Glomerular visceral epithelial cell (primary cell): ENCODE results near the gene KIR3DL1.
"Not testable (repeated sequence)": the region's sequence is repeated elsewhere in the genome, so short reads cannot be mapped to it uniquely, and the experiment has no call there.

ENCODE experiments used
- DNase-seq: peaks from one replicate; pipeline ENCODE4 v3.0.0-alpha.2; 2016; ENCODE audit errors: extremely low spot score

KIR3DL1 gene

DNA sequence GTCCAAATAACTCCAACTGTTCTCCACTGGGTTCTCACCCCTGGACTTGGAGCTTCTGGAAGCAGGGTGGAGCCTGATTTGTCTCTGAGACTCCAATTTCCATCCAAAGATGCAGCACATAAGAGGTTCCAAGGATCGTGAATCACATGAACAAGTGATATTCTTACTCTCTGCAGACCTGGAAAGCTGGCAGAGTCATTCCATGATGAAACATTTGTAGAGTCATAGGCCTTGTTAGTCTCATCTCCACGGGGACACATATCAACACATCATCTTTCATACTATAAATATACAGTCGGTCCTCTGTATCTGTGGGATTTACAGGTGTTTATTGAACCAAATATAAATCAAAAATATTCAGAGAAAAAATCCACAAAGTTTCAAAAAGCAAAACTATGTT is 1.7 kb upstream of the KIR3DL1 start:
- DNase-seq, result not testable (repeated sequence)

DNA sequence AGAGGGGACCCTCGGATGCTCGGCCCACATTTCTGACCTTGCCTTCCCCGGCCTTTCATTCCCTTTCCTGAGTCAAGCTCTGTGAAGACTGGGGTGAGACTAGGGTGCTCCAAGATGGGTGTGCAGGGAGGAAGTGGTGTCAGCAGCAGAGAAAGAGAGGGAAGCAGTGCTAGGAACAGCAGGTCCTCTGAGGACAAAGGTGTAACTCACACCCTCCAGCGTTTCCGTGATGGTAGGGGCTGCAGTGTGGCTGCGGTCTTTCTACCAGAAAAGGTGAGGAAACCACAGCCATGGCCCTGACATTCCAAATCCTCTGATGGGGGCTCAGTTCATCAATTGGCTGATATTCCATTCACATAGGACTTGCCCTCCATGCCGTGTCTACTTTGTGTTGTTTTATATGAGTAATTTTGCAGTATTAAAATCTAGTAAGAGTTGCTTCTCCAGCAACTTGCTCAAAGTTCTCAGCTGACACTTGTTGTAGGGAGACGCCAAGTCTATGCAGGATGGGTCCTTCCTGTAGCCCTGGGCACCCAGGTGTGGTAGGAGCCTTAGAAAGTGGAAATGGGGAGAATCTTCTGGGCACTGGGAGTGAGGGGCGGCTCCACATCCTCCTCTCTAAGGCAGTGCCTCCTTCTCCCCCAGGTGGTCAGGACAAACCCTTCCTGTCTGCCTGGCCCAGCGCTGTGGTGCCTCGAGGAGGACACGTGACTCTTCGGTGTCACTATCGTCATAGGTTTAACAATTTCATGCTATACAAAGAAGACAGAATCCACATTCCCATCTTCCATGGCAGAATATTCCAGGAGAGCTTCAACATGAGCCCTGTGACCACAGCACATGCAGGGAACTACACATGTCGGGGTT is 1.6 kb downstream of the KIR3DL1 start:
- DNase-seq, result no peak

DNA sequence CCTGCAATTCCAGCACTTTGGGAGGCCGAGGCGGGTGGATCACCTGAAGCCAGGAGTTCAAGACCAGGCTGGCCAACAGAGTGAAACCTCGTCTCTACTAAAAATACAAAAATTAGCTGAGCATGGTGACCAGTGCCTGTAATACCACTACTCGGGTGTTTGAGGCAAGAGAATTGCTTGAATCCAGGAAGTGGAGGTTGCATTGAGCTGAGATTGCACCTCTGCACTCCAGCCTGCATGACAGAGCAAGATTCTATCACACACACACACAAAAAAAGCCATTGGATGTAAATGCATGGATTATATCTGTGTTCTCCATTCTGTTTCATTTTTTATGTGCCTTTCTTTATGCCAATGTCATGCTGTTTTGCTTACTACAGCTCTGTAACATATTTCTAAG is 8.1 kb downstream of the KIR3DL1 start:
- not testable (repeated sequence) for DNase-seq

DNA sequence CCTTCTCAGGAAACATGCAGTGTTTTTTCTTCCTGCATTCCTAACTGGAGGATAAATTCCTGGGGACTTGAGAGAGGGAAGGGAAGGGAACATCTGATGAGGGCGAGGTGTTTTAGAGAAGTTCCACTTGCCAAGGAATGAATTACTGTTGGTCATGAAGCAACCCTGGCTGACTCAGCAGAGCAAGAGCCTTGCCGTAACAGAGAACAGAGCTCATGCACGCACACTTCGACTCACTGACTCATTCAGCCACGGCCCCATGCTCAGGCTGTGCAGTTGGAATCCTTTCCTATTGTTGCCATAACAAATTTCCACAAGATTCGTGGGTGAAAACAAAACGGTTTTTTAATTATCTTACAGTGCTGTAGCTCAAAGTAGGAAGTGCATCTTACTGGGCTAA is 9.1 kb downstream of the KIR3DL1 start:
- not testable (repeated sequence) for DNase-seq

DNA sequence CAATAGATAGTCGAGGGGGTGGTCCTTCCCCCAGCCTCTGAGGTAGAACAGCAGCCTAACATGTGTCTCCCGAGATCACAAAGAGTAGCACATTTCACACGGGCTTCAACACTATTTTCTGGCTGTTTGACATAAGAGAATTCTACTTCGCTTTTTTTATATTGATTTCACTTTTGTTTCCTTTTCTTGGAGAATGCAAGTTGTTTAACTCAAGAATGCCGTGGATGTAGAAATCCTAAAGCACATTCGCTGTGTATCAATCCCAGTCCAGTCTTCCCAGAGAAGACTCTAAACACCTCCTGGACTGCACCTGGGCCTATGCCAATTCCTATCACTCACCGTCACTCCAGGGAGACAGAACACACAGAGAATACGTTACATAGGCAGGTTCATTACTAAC is 11.8 kb downstream of the KIR3DL1 start:
- not testable (repeated sequence) for DNase-seq

DNA sequence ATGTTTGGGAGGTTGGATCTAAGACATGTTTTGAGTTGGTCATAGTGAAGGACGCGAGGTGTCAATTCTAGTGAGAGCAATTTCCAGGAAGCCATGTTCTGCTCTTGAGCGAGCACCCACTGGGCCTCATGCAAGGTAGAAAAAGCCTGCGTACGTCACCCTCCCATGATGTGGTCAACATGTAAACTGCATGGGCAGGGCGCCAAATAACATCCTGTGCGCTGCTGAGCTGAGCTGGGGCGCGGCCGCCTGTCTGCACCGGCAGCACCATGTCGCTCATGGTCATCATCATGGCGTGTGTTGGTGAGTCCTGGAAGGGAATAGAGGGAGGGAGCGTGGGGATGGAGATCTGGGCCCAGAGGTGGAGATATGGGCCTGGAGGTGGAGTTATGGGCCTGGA is 16.2 kb downstream of the KIR3DL1 start, which contains the start of gene KIR2DS4:
KIR2DS4 (plus strand) TSS at position 181 of the 400 bp plus-strand sequence.
- DNase-seq, result not testable (repeated sequence)

DNA sequence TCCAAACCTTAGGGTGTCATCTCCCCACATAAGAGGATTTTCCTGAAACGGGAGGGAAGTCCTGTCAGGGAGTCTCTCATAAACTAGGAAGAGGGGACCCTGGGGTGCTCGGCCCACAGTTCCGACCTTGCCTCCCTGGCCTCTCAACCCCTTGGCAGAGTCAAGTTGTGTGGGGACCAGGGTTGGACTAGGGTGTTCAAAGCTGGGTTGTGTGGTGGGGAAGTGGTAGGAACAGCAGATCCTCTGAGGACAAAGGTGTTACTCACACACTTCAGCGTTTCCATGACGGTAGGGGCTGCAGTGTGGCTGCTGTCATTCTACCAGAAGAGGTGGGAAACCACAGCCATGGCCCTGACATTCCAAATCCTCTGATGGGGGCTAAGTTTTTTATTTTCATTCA is 18.9 kb downstream of the KIR3DL1 start:
- DNase-seq, result not testable (repeated sequence)

DNA sequence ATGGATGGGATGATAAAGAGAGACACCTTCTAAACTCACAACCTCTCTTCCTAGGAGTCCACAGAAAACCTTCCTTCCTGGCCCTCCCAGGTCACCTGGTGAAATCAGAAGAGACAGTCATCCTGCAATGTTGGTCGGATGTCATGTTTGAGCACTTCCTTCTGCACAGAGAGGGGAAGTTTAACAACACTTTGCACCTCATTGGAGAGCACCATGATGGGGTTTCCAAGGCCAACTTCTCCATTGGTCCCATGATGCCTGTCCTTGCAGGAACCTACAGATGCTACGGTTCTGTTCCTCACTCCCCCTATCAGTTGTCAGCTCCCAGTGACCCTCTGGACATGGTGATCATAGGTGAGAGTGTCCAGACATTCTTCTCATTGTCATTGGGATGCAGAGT is 21.3 kb downstream of the KIR3DL1 start:
- DNase-seq, result not testable (repeated sequence)

DNA sequence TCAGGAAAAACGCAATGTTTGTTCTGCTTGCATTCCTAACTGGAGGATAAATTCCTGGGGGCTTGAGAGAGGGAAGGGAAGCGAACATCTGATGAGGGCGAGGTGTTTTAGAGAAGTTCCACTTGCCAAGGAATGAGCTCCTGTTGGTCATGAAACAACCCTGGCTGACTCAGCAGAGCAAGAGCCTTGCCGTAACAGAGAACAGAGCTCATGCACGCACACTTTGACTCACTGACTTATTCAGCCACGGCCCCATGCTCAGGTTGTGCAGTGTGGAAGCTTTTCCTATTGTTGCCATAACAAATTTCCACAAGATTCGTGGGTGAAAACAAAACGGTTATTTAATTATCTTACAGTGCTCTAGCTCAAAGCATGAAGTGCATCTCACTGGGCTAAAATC is 26.9 kb downstream of the KIR3DL1 start:
- not testable (repeated sequence) for DNase-seq

DNA sequence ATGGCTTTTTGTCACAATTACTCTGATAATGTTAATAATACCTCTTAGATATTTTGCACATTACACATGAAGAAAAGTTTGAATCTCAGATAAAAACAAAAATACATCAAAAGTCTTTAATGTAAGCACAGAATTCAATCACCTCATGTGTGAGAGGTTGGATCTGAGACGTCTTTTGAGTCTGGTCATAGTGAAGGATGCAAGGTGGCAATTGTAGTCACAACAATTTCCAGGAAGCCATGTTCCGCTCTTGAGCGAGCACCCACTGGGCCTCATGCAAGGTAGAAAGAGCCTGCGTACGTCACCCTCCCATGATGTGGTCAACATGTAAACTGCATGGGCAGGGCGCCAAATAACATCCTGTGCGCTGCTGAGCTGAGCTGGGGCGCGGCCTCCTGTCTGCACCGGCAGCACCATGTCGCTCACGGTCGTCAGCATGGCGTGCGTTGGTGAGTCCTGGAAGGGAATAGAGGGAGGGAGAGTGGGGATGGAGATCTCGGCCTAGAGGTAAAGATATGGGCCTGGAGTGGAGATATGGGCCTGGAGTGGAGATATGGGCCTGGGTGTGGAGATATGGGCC is 33.9 kb downstream of the KIR3DL1 start, which contains the start of gene KIR3DL2:
KIR3DL2 (plus strand) TSS at position 383 of the 580 bp plus-strand sequence; CDS start at position 416, 33 bp downstream.
- not testable (repeated sequence) for DNase-seq

DNA sequence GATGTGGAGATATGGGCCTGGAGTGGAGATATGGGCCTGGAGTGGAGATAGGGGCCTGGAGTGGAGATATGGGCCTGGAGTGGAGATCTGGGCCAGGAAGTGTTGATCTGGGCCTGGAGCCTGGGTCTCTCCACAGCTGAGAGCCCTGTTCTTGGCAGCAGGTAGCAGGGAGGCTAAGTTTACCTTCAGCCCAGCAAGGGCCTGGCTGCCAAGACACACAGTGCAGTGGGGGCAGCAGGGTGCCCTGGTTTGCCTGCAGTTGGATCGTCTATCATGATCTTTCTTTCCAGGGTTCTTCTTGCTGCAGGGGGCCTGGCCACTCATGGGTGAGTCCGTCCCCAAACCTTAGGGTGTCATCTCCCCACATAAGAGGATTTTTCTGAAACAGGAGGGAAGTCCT is 34.7 kb downstream of the KIR3DL1 start:
- no peak for DNase-seq

DNA sequence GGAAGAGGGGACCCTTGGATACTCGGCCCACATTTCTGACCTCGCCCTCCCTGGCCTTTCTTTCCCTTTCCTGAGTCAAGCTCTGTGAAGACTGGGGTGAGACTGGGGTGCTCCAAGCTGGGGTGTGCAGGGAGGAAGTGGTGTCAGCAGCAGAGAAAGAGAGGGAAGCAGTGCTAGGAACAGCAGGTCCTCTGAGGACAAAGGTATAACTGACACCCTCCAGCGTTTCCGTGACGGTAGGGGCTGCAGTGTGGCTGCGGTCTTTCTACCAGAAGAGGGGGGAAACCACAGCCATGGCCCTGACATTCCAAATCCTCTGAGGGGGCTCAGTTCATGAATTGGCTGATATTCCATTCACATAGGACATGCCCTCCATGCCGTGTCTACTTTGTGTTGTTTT is 35.1 kb downstream of the KIR3DL1 start:
- no peak for DNase-seq

DNA sequence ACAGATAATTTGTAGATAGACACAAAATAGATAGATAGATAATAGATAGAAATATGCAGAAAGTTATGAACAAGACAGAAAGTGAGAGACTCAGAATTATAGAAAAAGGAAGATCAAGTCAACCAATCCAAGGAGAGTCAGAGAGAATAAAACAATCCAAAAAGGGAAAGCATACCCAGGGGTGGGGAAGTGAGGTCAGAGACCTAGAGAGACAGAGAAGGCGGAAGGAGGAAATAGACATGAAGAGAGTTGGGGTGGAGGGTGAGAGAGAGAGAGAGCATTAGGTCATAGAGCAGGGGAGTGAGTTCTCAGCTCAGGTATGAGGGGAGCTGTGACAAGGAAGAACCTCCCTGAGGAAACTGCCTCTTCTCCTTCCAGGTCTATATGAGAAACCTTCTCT is 39.0 kb downstream of the KIR3DL1 start:
- DNase-seq, result not testable (repeated sequence)

DNA sequence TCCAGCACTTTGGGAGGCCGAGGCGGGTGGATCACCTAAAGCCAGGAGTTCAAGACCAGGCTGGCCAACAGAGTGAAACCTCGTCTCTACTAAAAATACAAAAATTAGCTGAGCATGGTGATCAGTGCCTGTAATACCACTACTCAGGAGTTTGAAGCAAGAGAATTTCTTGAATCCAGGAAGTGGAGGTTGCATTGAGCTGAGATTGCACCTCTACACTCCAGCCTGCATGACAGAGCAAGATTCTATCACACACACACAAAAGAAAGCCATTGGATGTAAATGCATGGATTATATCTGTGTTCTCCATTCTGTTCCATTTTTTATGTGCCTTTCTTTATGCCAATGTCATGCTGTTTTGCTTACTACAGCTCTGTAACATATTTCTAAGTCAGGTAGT is 42.2 kb downstream of the KIR3DL1 start:
- not testable (repeated sequence) for DNase-seq

DNA sequence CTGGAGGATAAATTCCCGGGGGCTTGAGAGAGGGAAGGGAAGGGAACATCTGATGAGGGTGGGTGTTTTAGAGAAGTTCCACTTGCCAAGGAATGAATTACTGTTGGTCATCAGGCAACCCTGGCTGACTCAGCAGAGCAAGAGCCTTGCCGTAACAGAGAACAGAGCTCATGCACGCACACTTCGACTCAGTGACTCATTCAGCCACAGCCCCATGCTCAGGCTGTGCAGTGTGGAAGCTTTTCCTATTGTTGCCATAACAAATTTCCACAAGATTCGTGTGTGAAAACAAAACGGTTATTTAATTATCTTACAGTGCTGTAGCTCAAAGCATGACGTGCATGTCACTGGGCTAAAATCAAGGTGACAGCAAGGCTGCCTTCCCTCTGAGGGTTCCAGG is 43.2 kb downstream of the KIR3DL1 start:
- DNase-seq, result peak; percentile 4

DNA sequence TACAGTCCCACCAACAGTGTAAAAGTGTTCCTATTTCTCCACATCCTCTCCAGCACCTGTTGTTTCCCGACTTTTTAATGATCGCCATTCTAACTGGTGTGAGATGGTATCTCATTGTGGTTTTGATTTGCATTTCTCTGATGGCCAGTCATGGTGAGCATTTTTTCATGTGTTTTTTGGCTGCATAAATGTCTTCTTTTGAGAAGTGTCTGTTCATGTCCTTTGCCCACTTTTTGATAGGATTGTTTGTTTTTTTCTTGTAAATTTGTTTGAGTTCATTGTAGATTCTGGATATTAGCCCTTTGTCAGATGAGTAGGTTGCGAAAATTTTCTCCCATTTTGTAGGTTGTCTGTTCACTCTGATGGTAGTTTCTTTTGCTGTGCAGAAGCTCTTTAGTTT is 47.2 kb downstream of the KIR3DL1 start:
- DNase-seq, result not testable (repeated sequence)

DNA sequence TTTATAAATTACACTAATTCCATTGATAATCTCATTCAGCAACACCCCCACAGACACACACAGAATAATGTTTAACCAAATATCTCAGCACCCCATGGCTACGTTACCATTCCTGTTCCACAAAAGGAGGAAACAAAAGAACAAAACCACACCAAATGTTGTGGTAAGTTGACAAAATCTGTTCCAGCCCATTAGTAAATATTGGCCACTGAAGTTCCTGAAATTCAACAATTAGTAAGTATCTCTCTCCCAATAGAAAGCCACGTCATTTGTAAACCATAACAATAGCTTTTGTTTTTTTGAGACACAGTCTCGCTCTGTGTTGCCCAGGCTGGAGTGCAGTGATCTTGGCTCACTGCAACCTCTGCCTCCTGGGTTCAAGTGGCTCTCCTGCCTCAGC is 55.4 kb downstream of the KIR3DL1 start:
- no peak for DNase-seq

DNA sequence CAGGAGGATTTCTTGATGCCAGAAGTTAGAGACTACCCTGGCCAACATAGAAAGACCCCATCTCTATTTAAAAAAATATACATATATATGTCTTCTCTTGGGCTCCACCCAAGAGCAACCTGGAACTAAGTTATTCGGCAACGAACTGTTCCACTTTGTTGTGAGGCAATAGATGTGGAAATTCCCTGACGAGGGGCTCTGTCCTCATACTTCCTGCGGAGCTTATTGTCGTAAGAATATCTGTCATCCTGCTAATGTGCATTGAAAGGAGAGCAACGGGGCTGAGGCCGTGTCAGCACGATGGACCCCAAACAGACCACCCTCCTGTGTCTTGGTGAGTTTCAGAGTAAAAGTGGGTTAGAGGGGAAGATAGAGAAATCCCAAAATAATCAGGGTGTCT is 57.7 kb downstream of the KIR3DL1 start, which contains the start of gene FCAR:
FCAR (plus strand) TSS at position 246 of the 400 bp plus-strand sequence; CDS start at position 301, 55 bp downstream.
- no peak for DNase-seq

DNA sequence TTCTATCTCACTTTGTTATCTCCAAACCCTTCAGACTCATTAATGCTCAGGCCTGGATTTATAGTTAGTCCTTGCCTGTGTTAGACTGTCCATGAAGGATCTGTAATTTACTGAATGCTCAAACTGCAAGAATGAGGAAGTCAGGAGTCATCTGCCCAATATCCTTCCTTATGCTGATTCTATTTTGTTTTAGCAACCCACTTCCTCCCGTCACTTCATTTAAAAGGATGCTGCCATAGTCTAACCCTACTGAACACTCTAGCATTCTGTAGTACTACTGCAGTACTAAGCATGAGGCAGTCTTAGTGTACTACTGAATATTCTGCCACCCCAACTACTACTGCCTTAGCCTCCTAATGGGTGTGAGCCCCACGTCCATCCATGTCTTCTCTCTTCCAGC is 59.2 kb downstream of the KIR3DL1 start:
- DNase-seq, result no peak

DNA sequence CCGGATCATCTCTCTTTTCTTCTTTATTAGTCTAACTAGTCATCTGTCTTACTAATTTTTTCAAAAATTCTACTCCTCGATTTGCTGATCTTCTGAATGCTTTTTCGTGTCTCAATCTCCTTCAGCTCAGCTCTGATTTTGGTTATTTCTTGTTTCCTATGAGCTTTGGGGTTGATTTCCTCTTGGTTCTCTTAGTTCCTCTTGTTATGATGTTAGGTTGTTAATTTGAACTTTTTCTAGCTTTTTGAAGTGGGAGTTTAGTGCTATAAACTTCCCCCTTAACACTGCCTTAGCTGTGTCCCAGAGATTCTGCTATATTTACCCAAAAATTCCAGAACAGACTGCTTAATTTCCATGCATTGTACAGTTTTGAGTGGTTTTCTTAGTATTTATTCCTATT is 61.2 kb downstream of the KIR3DL1 start:
- no peak for DNase-seq
